Esophagus muscularis mucosa (tissue), 4 donors: ENCODE results near the gene MTCH1. TPM values are rescaled to one million over a fixed set of nuclear protein-coding genes. Genes with fewer than 3 reads are reported as not detected.
"Not testable (repeated sequence)": the region's sequence is repeated elsewhere in the genome, so short reads cannot be mapped to it uniquely, and the experiment has no call there.

Experiments used
- DNase-seq: peaks from one replicate; pipeline ENCODE4 v3.0.0-alpha.2; 2017; ENCODE audit errors: extremely low spot score
- H3K27ac ChIP-seq, 4 donors: fragments of 200-600 bp; sonication (generic); replicated peaks in 1 of 4; 1 replicate in 3 of 4; 2 replicates in 1 of 4; pipeline ENCODE4 v1.5.1; 2016 to 2019; ENCODE audit warnings: mild to moderate bottlenecking in 1 of 4
- H3K27me3 ChIP-seq, 4 donors: fragments of 200-600 bp; sonication (generic); one replicate each; pipeline versions ENCODE4 v1.5.1 to v1.6.0; 2016 to 2019
- H3K36me3 ChIP-seq, 4 donors: fragments of 200-600 bp; sonication (generic); one replicate each; pipeline ENCODE4 v1.5.1; 2016 to 2019
- H3K4me1 ChIP-seq, 4 donors: fragments of 200-600 bp; sonication (generic); one replicate each; pipeline ENCODE4 v1.5.1; 2016 to 2019
- H3K4me3 ChIP-seq, 4 donors: fragments of 200-600 bp; sonication (generic); 1 replicate in 2 of 4; 2 replicates in 2 of 4; pipeline ENCODE4 v1.5.1; 2016 to 2019; ENCODE audit warnings: mild to moderate bottlenecking in 4 of 4, moderate library complexity in 1 of 4
- H3K9me3 ChIP-seq, 4 donors: fragments of 200-600 bp; sonication (generic); 1 replicate in 3 of 4; 2 replicates in 1 of 4; pipeline ENCODE4 v1.5.1; 2016 to 2019
- CTCF ChIP-seq, 3 experiments: fragments of 200-600 bp in 2 of 3; fragments of 450-650 bp in 1 of 3; sonication (generic) in 2 of 3; IDR thresholded peaks; one replicate each; pipeline ENCODE4 v1.5.1; 2017 to 2019; ENCODE audit warnings: antibody characterized with exemption in 3 of 3, mild to moderate bottlenecking in 2 of 3, moderate library complexity in 1 of 3
- EP300 ChIP-seq: sonication (generic); formaldehyde crosslinking; IDR thresholded peaks from one replicate; pipeline ENCODE4 v1.6.1; 2017; ENCODE audit warnings: antibody characterized with exemption
- POLR2A ChIP-seq: fragments of 450-650 bp; IDR thresholded peaks from one replicate; pipeline ENCODE4 v1.6.1; 2017; ENCODE audit warnings: antibody characterized with exemption, moderate library complexity, mild to moderate bottlenecking, low read depth
- POLR2AphosphoS5 ChIP-seq, 2 donors: sonication (generic); formaldehyde crosslinking; IDR thresholded peaks; one replicate each; pipeline ENCODE4 v1.6.1; 2017; ENCODE audit warnings: antibody characterized with exemption in 2 of 2
- WGBS: methylation state at CpG from one replicate; pipeline ENCODE4 v1.1.5; 2018; 5-methylcytosine and 5-hydroxymethylcytosine counted together
- intact Hi-C: fragments of 100-400 bp; cut with DNase I; formaldehyde crosslinking; loops from one replicate; pipeline ENCODE4 v1.15.1; 2023
- total RNA-seq, 4 donors: library from RNA; depleted of rRNA; stranded (reverse); fragments of >200 nt; gene quantifications; one replicate each; pipeline versions ENCODE4 v1.1.0 to v1.2.1, GENCODE V29; 2016

The MTCH1 gene
- total RNA-seq, 4 donors from 2014 or later = 205 to 258 (median 232) TPM

GRCh38 chr6:36999751-37000125, 13.7 kb upstream of the MTCH1 start:
- TF ChIP-seq POLR2A = no peak
- intact Hi-C loops = no loop called here
- no peak for DNase-seq
- no peaks in the 10 kb centered on the region for H3K27me3 ChIP-seq
- H3K27ac ChIP-seq = no peak overlapping the region
- WGBS = 93% methylated on average over 4 of the region's 4 CpGs
- no peak overlapping the region for H3K4me3 ChIP-seq
- peaks cover 19 to 22% (median 20%) of the 10 kb centered on the region in 4 donors for H3K4me1 ChIP-seq
- no peaks in the 10 kb centered on the region for H3K36me3 ChIP-seq
- no peaks in the 10 kb centered on the region for H3K9me3 ChIP-seq

GRCh38 chr6:36999061-36999750, 13.2 kb upstream of the MTCH1 start:
- intact Hi-C loops = no loop called here
- TF ChIP-seq POLR2AphosphoS5 (IDR thresholded peaks at IDR 0.05) = no peak
- TF ChIP-seq CTCF (IDR thresholded peaks at IDR 0.05) = no peak
- TF ChIP-seq POLR2A = no peak
- TF ChIP-seq EP300 = no peak
- H3K4me1 ChIP-seq = peaks cover 19 to 22% (median 20%) of the 10 kb centered on the region in 4 donors
- peak overlapping the region; percentile 73 to 85 (median 78) for H3K27ac ChIP-seq
- DNase-seq = no peak
- H3K4me3 ChIP-seq = no peak overlapping the region
- no peaks in the 10 kb centered on the region for H3K27me3 ChIP-seq
- no peaks in the 10 kb centered on the region for H3K36me3 ChIP-seq
- no peaks in the 10 kb centered on the region for H3K9me3 ChIP-seq
- 88% methylated on average over 14 of the region's 15 CpGs for WGBS

DNA sequence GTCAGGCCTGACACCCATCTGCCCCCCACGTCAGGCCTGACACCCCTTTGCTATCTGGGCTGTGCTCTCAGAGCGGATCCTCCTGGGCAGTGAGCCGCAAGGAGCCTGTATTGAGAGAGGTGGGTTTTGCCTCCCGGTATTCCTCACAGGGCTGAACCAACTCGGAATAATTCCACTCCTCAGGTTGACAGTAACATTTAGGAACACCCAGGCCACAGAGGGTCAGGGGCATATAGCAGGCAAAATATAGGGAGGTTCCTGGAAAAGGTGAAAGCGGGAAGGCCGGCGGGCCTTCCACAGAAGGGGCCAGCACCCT, 12.7 kb upstream of the MTCH1 start:
- no peaks in the 10 kb centered on the region for H3K36me3 ChIP-seq
- H3K9me3 ChIP-seq = no peaks in the 10 kb centered on the region
- DNase-seq = no peak
- H3K4me3 ChIP-seq = no peak overlapping the region
- H3K4me1 ChIP-seq = peaks cover 19 to 22% (median 20%) of the 10 kb centered on the region in 4 donors
- intact Hi-C loops = no loop called here
- TF ChIP-seq POLR2AphosphoS5 (IDR thresholded peaks at IDR 0.05) = no peak
- TF ChIP-seq CTCF (IDR thresholded peaks at IDR 0.05) = no peak
- no peak for TF ChIP-seq EP300
- no peak for TF ChIP-seq POLR2A
- 77% methylated on average over 8 of the region's 8 CpGs for WGBS
- H3K27me3 ChIP-seq = no peaks in the 10 kb centered on the region
- peak overlapping the region; percentile 73 to 85 (median 78) for H3K27ac ChIP-seq

GRCh38 chr6:36997811-36998722, 12.1 kb upstream of the MTCH1 start:
- TF ChIP-seq EP300 (no peak), POLR2A (no peak), POLR2AphosphoS5 (IDR thresholded peaks at IDR 0.05) (peak in 1 of 2 donors; percentile 49), CTCF (IDR thresholded peaks at IDR 0.05) (no peak)

GRCh38 chr6:36990401-36990800, 4.4 kb upstream of the MTCH1 start:
- H3K27ac ChIP-seq, H3K9me3 ChIP-seq, H3K36me3 ChIP-seq, intact Hi-C loops, H3K27me3 ChIP-seq, DNase-seq, H3K4me3 ChIP-seq: not testable (repeated sequence)
- WGBS = 83% methylated on average over 2 of the region's 2 CpGs
- H3K4me1 ChIP-seq = peaks cover 9 to 12% (median 12%) of the 10 kb centered on the region in 4 donors

More at GRCh38 chr6:36997811-36998722, 12.1 kb upstream of the MTCH1 start:
- WGBS = 75% methylated on average over 18 of the region's 18 CpGs
- no peaks in the 10 kb centered on the region for H3K9me3 ChIP-seq
- H3K4me3 ChIP-seq = no peak overlapping the region
- H3K27me3 ChIP-seq = no peaks in the 10 kb centered on the region
- intact Hi-C loops = no loop called here
- DNase-seq = no peak
- peaks cover 19 to 22% (median 20%) of the 10 kb centered on the region in 4 donors for H3K4me1 ChIP-seq
- H3K27ac ChIP-seq = peak overlapping the region; percentile 73 to 85 (median 78)
- no peaks in the 10 kb centered on the region for H3K36me3 ChIP-seq
